CD8-positive, alpha-beta memory T cell (primary cell): ENCODE results near the gene THEMIS. TPM values are rescaled to one million over a fixed set of nuclear protein-coding genes. Genes with fewer than 3 reads are reported as not detected.

Source experiments
- CTCF ChIA-PET: fragments of 350-600 bp; sonication (Branson Sonifier 250); formaldehyde crosslinking; loops from one replicate; lab custom pipeline; 2021; ENCODE audit warnings: antibody characterized with exemption; lab: Charles Lee
- POLR2A ChIA-PET: fragments of 350-600 bp; sonication (Branson Sonifier 250); formaldehyde crosslinking; loops from one replicate; lab custom pipeline; 2021; ENCODE audit warnings: antibody characterized with exemption; lab: Charles Lee
- DNase-seq, 5 donors: peaks; one replicate each; pipeline versions ENCODE4 v3.0.0 to v3.0.0-alpha.2; 2020 to 2022; ENCODE audit warnings: mixed read lengths in 1 of 5
- H3K27ac ChIP-seq: one replicate; pipeline ENCODE4 v1.7.0; 2013; ENCODE audit warnings: low read depth, mild to moderate bottlenecking, low read length, moderate library complexity
- H3K27me3 ChIP-seq: 2 replicates; pipeline ENCODE4 v1.7.0; 2013; ENCODE audit warnings: low read length, mild to moderate bottlenecking; ENCODE audit not compliant: insufficient read depth, poor library complexity, severe bottlenecking
- H3K36me3 ChIP-seq: 2 replicates; pipeline ENCODE4 v1.7.0; 2013; ENCODE audit warnings: mild to moderate bottlenecking, low read length, moderate library complexity; ENCODE audit not compliant: insufficient read depth
- H3K4me1 ChIP-seq: 2 replicates; pipeline ENCODE4 v1.7.0; 2013; ENCODE audit warnings: mild to moderate bottlenecking, low read length, moderate library complexity; ENCODE audit not compliant: insufficient read depth
- H3K4me3 ChIP-seq: 2 replicates; pipeline ENCODE4 v1.7.0; 2013; ENCODE audit warnings: mild to moderate bottlenecking, low read length
- H3K9me3 ChIP-seq: 2 replicates; pipeline ENCODE4 v1.7.0; 2013; ENCODE audit warnings: mild to moderate bottlenecking, low read length
- H3K27ac Mint-ChIP-seq, 8 donors: one replicate each; pipeline ENCODE4 v1.8.0; 2020 to 2021; ENCODE audit warnings: mixed read lengths in 8 of 8, mild to moderate bottlenecking in 6 of 8, inconsistent platforms in 3 of 8, moderate library complexity in 3 of 8
- H3K27me3 Mint-ChIP-seq, 2 donors: one replicate each; pipeline ENCODE4 v1.8.0; 2020 to 2021; ENCODE audit warnings: mixed read lengths in 2 of 2, mild to moderate bottlenecking in 1 of 2, moderate library complexity in 1 of 2
- H3K36me3 Mint-ChIP-seq, 3 donors: one replicate each; pipeline ENCODE4 v1.8.0; 2020 to 2021; ENCODE audit warnings: mixed read lengths in 3 of 3, inconsistent platforms in 1 of 3, mild to moderate bottlenecking in 1 of 3
- H3K4me1 Mint-ChIP-seq, 3 donors: one replicate each; pipeline ENCODE4 v1.8.0; 2020 to 2021; ENCODE audit warnings: mixed read lengths in 3 of 3, inconsistent platforms in 1 of 3, mild to moderate bottlenecking in 1 of 3
- H3K4me3 Mint-ChIP-seq, 7 donors: one replicate each; pipeline ENCODE4 v1.8.0; 2020 to 2021; ENCODE audit warnings: mixed read lengths in 7 of 7, mild to moderate bottlenecking in 6 of 7, moderate library complexity in 4 of 7, inconsistent platforms in 2 of 7
- H3K9me3 Mint-ChIP-seq, 5 donors: one replicate each; pipeline ENCODE4 v1.8.0; 2020 to 2022; ENCODE audit warnings: mixed read lengths in 5 of 5, mild to moderate bottlenecking in 3 of 5, moderate library complexity in 2 of 5, inconsistent platforms in 1 of 5
- polyA plus RNA-seq: library from polyadenylated mRNA; unstranded; fragments of 300-500 nt; fragmentation: Illumina TruSeq; gene quantifications from one replicate; pipeline ENCODE4 v1.2.3, GENCODE V29; 2021
- total RNA-seq, 2 experiments: library from RNA; stranded (reverse); gene quantifications; one replicate each; pipeline ENCODE4 v1.2.3, GENCODE V29; 2021

The THEMIS gene
- total and polyA plus RNA-seq, 3 experiments from 2014 or later = 39.9 to 107 (median 40.6) TPM

DNA sequence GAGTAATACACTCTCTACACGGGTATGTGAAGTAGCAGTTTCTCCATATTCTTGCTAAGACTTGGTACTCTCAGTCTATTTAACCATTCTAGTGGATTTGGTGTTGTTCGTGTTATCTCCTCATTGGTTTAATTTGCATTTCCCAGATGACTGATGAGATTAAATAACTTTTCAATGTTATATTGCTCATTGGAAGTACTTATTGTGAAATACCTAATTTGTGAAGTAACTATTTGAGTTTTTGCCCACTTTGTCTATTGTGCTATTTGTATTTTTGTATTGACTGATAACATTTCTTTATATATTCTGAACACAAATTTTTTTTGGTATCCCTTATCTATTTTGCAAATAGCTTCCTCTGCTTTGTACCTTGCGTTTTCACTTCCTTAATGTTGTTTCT, 167.9 kb downstream of the THEMIS start:
- Mint-ChIP-seq H3K4me1 (peaks cover 60 to 84% (median 74%) of the 10 kb centered on the region in 3 donors), H3K9me3 (no peaks in the 10 kb centered on the region), H3K36me3 (peaks cover 0 to 38% (median 12%) of the 10 kb centered on the region in 3 donors), H3K27me3 (no peaks in the 10 kb centered on the region), H3K27ac (peak overlapping the region in 1 of 8 donors; percentile 31), H3K4me3 (no peak overlapping the region)
- Histone ChIP-seq H3K36me3 (no peaks in the 10 kb centered on the region), H3K4me3 (no peak overlapping the region), H3K9me3 (no peaks in the 10 kb centered on the region), H3K27ac (no peak overlapping the region), H3K27me3 (no peaks in the 10 kb centered on the region), H3K4me1 (peaks cover 24% of the 10 kb centered on the region)
- no peak for DNase-seq
- CTCF ChIA-PET = no interaction called here
- POLR2A ChIA-PET = no interaction called here

DNA sequence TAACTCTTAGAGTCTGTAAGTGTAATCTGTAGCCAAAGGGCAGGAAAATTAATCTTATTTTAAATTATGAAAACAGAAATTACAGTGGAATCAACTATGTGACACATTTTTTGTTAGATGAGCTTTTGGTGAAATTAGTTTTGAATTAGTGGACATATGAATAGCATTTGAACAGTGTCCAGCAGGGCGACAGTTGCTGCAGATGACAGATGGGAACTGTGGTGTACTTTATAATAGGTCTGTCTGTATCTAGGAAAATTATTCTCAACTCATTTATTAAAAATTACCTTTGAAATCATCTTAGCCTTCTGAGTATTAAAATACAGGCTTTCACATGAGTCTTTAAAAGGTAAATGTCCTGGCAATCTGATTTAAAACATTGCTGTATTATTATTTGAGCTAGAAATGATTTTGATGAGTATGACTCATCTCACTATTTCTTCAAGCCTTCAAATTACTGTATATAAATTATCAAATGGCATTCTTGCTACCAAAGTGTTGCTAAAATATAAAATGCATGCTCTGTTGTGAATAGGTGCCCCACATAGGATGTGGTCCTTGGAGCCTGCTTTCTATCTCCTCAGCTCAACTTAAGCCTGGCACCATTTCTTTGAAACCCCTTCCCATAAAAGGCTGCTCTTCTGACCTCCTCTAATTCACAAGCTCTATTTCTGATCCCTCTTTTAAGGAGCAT, 173.5 kb downstream of the THEMIS start:
- Histone ChIP-seq H3K4me3 (no peak overlapping the region), H3K27me3 (no peaks in the 10 kb centered on the region), H3K36me3 (peaks cover 7% of the 10 kb centered on the region), H3K9me3 (no peaks in the 10 kb centered on the region), H3K27ac (no peak overlapping the region), H3K4me1 (peaks cover 19% of the 10 kb centered on the region)
- ChIA-PET CTCF (interaction anchor here (1.3 to 1.7 kb wide), 2 partner anchors 10 to 211 kb away, joined by 3 to 4 read pairs; no protein-coding TSS in a partner anchor), POLR2A (no interaction called here)
- Mint-ChIP-seq H3K4me3 (no peak overlapping the region), H3K27ac (peak overlapping the region in 6 of 8 donors; percentile 21 to 62 (median 41)), H3K36me3 (peaks cover 0 to 65% (median 18%) of the 10 kb centered on the region in 3 donors), H3K27me3 (no peaks in the 10 kb centered on the region), H3K4me1 (peaks cover 60 to 94% (median 87%) of the 10 kb centered on the region in 3 donors), H3K9me3 (no peaks in the 10 kb centered on the region)
- no peak for DNase-seq

DNA sequence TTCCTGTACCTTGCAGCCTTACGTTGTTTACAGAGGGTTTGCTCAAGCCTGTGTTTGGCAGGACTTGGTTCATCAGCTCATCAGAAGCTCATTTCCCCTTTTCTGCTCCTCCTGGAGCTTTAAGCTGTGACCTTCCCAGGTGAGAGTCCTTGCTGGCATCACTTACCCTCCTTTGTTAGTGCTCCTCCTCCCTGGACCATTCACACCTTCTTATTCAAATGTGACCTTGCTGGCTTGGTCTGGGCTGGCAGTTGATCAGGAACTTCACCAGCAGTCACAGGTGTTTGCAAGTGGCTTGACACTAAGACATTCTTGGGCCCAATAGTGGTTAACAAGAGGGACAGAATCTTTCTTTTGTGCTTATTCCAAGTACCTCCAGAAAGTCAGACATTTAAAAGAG, 175.0 kb downstream of the THEMIS start:
- Mint-ChIP-seq H3K36me3 (peaks cover 0 to 69% (median 20%) of the 10 kb centered on the region in 3 donors), H3K27me3 (no peaks in the 10 kb centered on the region), H3K9me3 (no peaks in the 10 kb centered on the region), H3K4me3 (peak overlapping the region in 1 of 7 donors; percentile 34), H3K4me1 (peaks cover 59 to 96% (median 88%) of the 10 kb centered on the region in 3 donors), H3K27ac (peak overlapping the region in 7 of 8 donors; percentile 15 to 79 (median 45))
- ChIA-PET POLR2A (no interaction called here), CTCF (no interaction called here)
- no peak for DNase-seq
- Histone ChIP-seq H3K4me3 (no peak overlapping the region), H3K27ac (no peak overlapping the region), H3K4me1 (peaks cover 15% of the 10 kb centered on the region), H3K36me3 (peaks cover 7% of the 10 kb centered on the region), H3K9me3 (no peaks in the 10 kb centered on the region), H3K27me3 (no peaks in the 10 kb centered on the region)

- Mint-ChIP-seq H3K27me3 (no peaks in the 10 kb centered on the region), H3K4me1 (peaks cover 41 to 78% (median 60%) of the 10 kb centered on the region in 3 donors), H3K9me3 (no peaks in the 10 kb centered on the region), H3K36me3 (peaks cover 17 to 80% (median 29%) of the 10 kb centered on the region in 3 donors), H3K27ac (no peak overlapping the region), H3K4me3 (no peak overlapping the region)
- peaks cover 32% of the 10 kb centered on the region for H3K36me3 ChIP-seq
- H3K4me1 ChIP-seq = peaks cover 4% of the 10 kb centered on the region
- POLR2A ChIA-PET = no interaction called here
- H3K27ac ChIP-seq = no peak overlapping the region
- no peaks in the 10 kb centered on the region for H3K9me3 ChIP-seq
- no peak for DNase-seq
- CTCF ChIA-PET = interaction anchor here (1.9 kb wide), 1 partner anchor 19 kb away, joined by 4 read pairs; no protein-coding TSS in a partner anchor
- no peaks in the 10 kb centered on the region for H3K27me3 ChIP-seq
- H3K4me3 ChIP-seq = no peak overlapping the region
These were observed 182.2 kb downstream of the THEMIS start for GRCh38 chr6:127718694-127719093.

DNA sequence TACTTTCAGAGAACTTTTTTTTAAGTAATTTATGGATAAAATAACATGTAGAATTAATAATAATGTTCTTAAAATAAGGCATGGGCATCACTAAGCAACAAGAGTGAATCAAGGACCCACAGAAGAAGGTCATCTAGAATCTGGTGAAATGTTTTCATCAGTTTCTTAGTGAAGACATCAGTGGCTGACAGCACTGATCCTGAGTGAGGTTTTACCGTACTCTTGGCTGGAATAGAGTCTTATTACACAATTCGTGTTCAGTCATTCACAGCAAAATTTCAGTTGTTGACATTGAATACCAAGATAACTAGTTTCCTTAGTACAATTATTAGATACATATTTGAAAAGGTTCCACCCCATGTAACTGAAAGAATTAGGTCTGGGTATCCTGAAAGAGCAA, 183.5 kb downstream of the THEMIS start:
- Mint-ChIP-seq H3K27ac (no peak overlapping the region), H3K4me3 (no peak overlapping the region), H3K4me1 (peaks cover 35 to 76% (median 55%) of the 10 kb centered on the region in 3 donors), H3K9me3 (no peaks in the 10 kb centered on the region), H3K36me3 (peaks cover 17 to 80% (median 30%) of the 10 kb centered on the region in 3 donors), H3K27me3 (no peaks in the 10 kb centered on the region)
- H3K9me3 ChIP-seq = no peaks in the 10 kb centered on the region
- ChIA-PET CTCF (no interaction called here), POLR2A (no interaction called here)
- H3K36me3 ChIP-seq = peaks cover 38% of the 10 kb centered on the region
- no peak overlapping the region for H3K4me3 ChIP-seq
- H3K27ac ChIP-seq = no peak overlapping the region
- no peaks in the 10 kb centered on the region for H3K4me1 ChIP-seq
- no peaks in the 10 kb centered on the region for H3K27me3 ChIP-seq
- no peak for DNase-seq

DNA sequence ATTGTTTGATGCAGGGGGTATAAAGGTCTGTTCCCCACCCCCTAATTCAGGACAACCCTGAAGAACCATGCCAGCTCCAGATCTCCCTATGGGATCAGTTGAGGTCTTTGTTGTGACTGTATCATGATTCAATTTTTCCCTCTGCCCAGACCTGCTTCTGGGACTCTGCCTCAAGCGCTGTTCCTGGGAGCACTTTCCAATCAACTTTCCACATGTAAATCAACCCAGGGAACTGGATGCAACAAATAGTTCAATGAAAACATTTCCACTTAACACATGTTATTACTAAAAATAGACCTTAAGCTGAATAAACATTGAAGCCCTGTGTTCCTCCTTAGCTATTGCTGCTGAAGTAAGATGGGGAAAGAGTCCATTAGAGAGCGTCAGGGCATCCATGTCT, 184.4 kb downstream of the THEMIS start:
- Mint-ChIP-seq H3K36me3 (peaks cover 17 to 82% (median 31%) of the 10 kb centered on the region in 3 donors), H3K4me3 (no peak overlapping the region), H3K9me3 (no peaks in the 10 kb centered on the region), H3K27ac (peak overlapping the region in 3 of 8 donors; percentile 39 to 46 (median 43)), H3K4me1 (peaks cover 31 to 75% (median 49%) of the 10 kb centered on the region in 3 donors), H3K27me3 (no peaks in the 10 kb centered on the region)
- Histone ChIP-seq H3K9me3 (no peaks in the 10 kb centered on the region), H3K4me1 (no peaks in the 10 kb centered on the region), H3K27me3 (no peaks in the 10 kb centered on the region), H3K27ac (no peak overlapping the region), H3K4me3 (no peak overlapping the region), H3K36me3 (peaks cover 47% of the 10 kb centered on the region)
- ChIA-PET CTCF (no interaction called here), POLR2A (no interaction called here)
- no peak for DNase-seq

- CTCF ChIA-PET = no interaction called here
- Mint-ChIP-seq H3K36me3 (peaks cover 25 to 86% (median 32%) of the 10 kb centered on the region in 3 donors), H3K27me3 (no peaks in the 10 kb centered on the region), H3K27ac (peak overlapping the region in 2 of 8 donors; percentile 10 to 29), H3K4me1 (peaks cover 20 to 45% (median 25%) of the 10 kb centered on the region in 3 donors), H3K4me3 (no peak overlapping the region), H3K9me3 (no peaks in the 10 kb centered on the region)
- no peak for DNase-seq
- no peaks in the 10 kb centered on the region for H3K9me3 ChIP-seq
- H3K36me3 ChIP-seq = peaks cover 47% of the 10 kb centered on the region
- POLR2A ChIA-PET = no interaction called here
- H3K27ac ChIP-seq = no peak overlapping the region
- no peaks in the 10 kb centered on the region for H3K27me3 ChIP-seq
- no peak overlapping the region for H3K4me3 ChIP-seq
- H3K4me1 ChIP-seq = no peaks in the 10 kb centered on the region
These were observed 190.2 kb downstream of the THEMIS start for GRCh38 chr6:127710668-127711067.

- ChIA-PET CTCF (no interaction called here), POLR2A (no interaction called here)
- Histone ChIP-seq H3K36me3 (peaks cover 29% of the 10 kb centered on the region), H3K27ac (no peak overlapping the region), H3K9me3 (no peaks in the 10 kb centered on the region), H3K4me1 (no peaks in the 10 kb centered on the region), H3K27me3 (no peaks in the 10 kb centered on the region), H3K4me3 (no peak overlapping the region)
- no peak overlapping the region for H3K4me3 Mint-ChIP-seq
- no peaks in the 10 kb centered on the region for H3K27me3 Mint-ChIP-seq
- H3K36me3 Mint-ChIP-seq = peaks cover 36 to 80% (median 47%) of the 10 kb centered on the region in 3 donors
- H3K9me3 Mint-ChIP-seq = peaks cover 0 to 6% (median 2%) of the 10 kb centered on the region in 5 donors
- peaks cover 7 to 12% (median 9%) of the 10 kb centered on the region in 3 donors for H3K4me1 Mint-ChIP-seq
- no peak for DNase-seq
- no peak overlapping the region for H3K27ac Mint-ChIP-seq
These were observed 194.6 kb downstream of the THEMIS start for GRCh38 chr6:127706216-127706615.
